ENCODE measurements around the gene FLRT1.

Gene FLRT1

DNA sequence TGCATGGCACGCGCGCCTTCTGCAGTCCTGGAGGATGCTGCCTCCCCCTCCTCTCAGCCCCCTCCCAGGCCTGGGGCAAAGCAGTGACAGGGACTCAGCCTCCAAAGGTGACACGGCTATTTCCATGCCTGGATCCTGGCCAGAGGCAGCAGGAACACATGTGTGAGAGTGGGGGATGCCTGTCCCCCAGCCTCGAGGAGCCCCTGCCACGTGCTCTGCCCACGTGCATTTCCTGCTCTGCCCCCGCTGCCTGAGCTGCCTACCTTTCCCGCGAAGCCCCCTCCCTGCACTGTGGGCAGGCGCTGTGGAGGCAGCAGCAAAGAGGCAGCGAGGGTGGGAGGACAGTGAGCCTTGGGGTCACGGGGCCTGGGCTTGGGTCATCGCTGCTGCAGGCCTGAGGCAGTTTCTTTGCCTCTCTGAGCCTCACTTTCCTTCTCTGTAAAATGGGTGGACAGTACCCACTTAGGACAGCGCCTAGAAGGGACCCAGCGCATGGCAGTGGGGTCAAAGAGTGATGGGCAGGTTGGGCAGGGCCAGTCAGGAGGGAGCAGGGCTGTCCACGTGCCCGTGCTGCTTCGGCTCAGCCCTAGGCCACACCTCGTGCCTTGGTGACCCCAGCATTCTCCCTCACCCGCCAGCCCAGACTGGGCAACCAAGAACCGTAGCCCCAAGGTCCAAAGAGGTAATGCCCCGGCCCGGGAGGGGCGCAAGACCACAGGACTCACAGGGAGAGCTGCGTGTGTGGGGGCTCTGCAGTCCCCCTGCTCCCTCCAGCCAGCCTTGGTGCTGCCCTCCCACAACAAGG, 48.6 kb downstream of the FLRT1 start:
- TF ChIP-seq, protein P1, sequence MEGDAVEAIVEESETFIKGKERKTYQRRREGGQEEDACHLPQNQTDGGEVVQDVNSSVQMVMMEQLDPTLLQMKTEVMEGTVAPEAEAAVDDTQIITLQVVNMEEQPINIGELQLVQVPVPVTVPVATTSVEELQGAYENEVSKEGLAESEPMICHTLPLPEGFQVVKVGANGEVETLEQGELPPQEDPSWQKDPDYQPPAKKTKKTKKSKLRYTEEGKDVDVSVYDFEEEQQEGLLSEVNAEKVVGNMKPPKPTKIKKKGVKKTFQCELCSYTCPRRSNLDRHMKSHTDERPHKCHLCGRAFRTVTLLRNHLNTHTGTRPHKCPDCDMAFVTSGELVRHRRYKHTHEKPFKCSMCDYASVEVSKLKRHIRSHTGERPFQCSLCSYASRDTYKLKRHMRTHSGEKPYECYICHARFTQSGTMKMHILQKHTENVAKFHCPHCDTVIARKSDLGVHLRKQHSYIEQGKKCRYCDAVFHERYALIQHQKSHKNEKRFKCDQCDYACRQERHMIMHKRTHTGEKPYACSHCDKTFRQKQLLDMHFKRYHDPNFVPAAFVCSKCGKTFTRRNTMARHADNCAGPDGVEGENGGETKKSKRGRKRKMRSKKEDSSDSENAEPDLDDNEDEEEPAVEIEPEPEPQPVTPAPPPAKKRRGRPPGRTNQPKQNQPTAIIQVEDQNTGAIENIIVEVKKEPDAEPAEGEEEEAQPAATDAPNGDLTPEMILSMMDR (IDR thresholded peaks at IDR 0.05; ENCODE audit: low read depth, low read length), result no peak
- in situ Hi-C loops (cut with HindIII; ENCODE audit: low sequenced_read_pairs), result no loop called here
- no peak overlapping the region for H3K4me3 ChIP-seq (ENCODE audit: low read depth, low read length)
- no peak for DNase-seq (ENCODE audit: low read depth, low spot score)

- TF ChIP-seq, protein P1 (IDR thresholded peaks at IDR 0.05; ENCODE audit: low read depth, low read length), result no peak
- in situ Hi-C loops (cut with HindIII; ENCODE audit: low sequenced_read_pairs), result no loop called here
- DNase-seq (ENCODE audit: low read depth, low spot score), result no peak
- no peak overlapping the region for H3K4me3 ChIP-seq (ENCODE audit: low read depth, low read length)
Observed at GRCh38 chr11:64084951-64085710, 49.4 kb downstream of the FLRT1 start.
